Smooth muscle cell (in vitro differentiated cells): ENCODE data around the gene LRRC4. TPM values are rescaled to one million over a fixed set of nuclear protein-coding genes. Genes with fewer than 3 reads are reported as not detected.

Source experiments
- DNase-seq: peaks from one replicate; lab custom pipeline; 2025; ENCODE audit not compliant: unreplicated experiment; lab: John Stamatoyannopoulos, UW
- H2AFZ ChIP-seq: fragments of 200-600 bp; sonication (generic); 2 replicates; pipeline ENCODE4 v1.6.0; 2016; ENCODE audit warnings: antibody characterized with exemption, low read depth, mild to moderate bottlenecking
- H3F3A ChIP-seq: fragments of 200-600 bp; sonication (generic); 2 replicates; pipeline ENCODE4 v1.6.0; 2017; ENCODE audit warnings: antibody characterized with exemption, low read depth
- H3K27ac ChIP-seq: fragments of 200-600 bp; sonication (generic); 2 replicates; pipeline ENCODE4 v1.5.1; 2016; ENCODE audit warnings: low read depth, mild to moderate bottlenecking
- H3K27me3 ChIP-seq: fragments of 200-600 bp; sonication (generic); 2 replicates; pipeline ENCODE4 v1.6.1; 2016; ENCODE audit warnings: low read depth, mild to moderate bottlenecking
- H3K36me3 ChIP-seq: fragments of 200-600 bp; sonication (generic); 2 replicates; pipeline ENCODE4 v1.5.1; 2016; ENCODE audit warnings: low read depth
- H3K4me1 ChIP-seq: fragments of 200-600 bp; sonication (generic); 2 replicates; pipeline ENCODE4 v1.5.1; 2016; ENCODE audit warnings: low read depth
- H3K4me2 ChIP-seq: fragments of 200-600 bp; sonication (generic); 2 replicates; pipeline ENCODE4 v1.6.0; 2016; ENCODE audit warnings: mild to moderate bottlenecking
- H3K4me3 ChIP-seq: fragments of 200-600 bp; sonication (generic); 2 replicates; pipeline ENCODE4 v1.5.1; 2016; ENCODE audit warnings: mild to moderate bottlenecking
- H3K79me2 ChIP-seq: fragments of 200-600 bp; sonication (generic); 2 replicates; pipeline ENCODE4 v1.6.0; 2016; ENCODE audit warnings: low read depth, mild to moderate bottlenecking
- H3K9ac ChIP-seq: fragments of 200-600 bp; sonication (generic); 2 replicates; pipeline ENCODE4 v1.6.0; 2016; ENCODE audit warnings: low read depth
- H3K9me3 ChIP-seq: fragments of 200-600 bp; sonication (generic); replicated peaks from 2 replicates; pipeline ENCODE4 v1.5.1; 2016; ENCODE audit warnings: low read depth
- H4K20me1 ChIP-seq: fragments of 200-600 bp; sonication (generic); 2 replicates; pipeline ENCODE4 v1.6.0; 2016; ENCODE audit warnings: low read depth
- WGBS: methylation state at CpG from one replicate; pipeline ENCODE4 v1.1.7; 2016; ENCODE audit warnings: low lambda C conversion rate; 5-methylcytosine and 5-hydroxymethylcytosine counted together
- polyA plus RNA-seq: library from polyadenylated mRNA; unstranded; fragments of >200 nt; fragmentation: Nextera tagmentation; extraction: Ambion mirVana; gene quantifications from 2 replicates; pipeline ENCODE4 v1.2.1, GENCODE V29; 2016
- total RNA-seq: library from RNA; depleted of rRNA; stranded (reverse); fragments of >200 nt; gene quantifications from 2 replicates; pipeline ENCODE4 v1.2.3, GENCODE V29; 2014
- TF ChIP-seq, protein P1 (sequence below): fragments of 200-600 bp; sonication (generic); IDR thresholded peaks from 2 replicates; pipeline ENCODE4 v1.5.1; 2017; ENCODE audit warnings: borderline replicate concordance, mild to moderate bottlenecking, antibody characterized with exemption; ENCODE audit not compliant: insufficient read depth, poor library complexity, severe bottlenecking

The LRRC4 gene
- total and polyA plus RNA-seq, 2 experiments from 2014 or later, result not detected

- Histone ChIP-seq H3K36me3 (no peaks in the 10 kb centered on the region), H3K4me1 (no peaks in the 10 kb centered on the region), H3K4me2 (no peak overlapping the region), H2AFZ (no peak overlapping the region), H4K20me1 (peaks cover 100% of the 10 kb centered on the region), H3K9ac (no peak overlapping the region), H3K4me3 (no peak overlapping the region), H3K9me3 (no peaks in the 10 kb centered on the region), H3K27me3 (no peaks in the 10 kb centered on the region), H3K79me2 (no peaks in the 10 kb centered on the region), H3K27ac (no peak overlapping the region), H3F3A (no peaks in the 10 kb centered on the region)
- TF ChIP-seq, protein P1, sequence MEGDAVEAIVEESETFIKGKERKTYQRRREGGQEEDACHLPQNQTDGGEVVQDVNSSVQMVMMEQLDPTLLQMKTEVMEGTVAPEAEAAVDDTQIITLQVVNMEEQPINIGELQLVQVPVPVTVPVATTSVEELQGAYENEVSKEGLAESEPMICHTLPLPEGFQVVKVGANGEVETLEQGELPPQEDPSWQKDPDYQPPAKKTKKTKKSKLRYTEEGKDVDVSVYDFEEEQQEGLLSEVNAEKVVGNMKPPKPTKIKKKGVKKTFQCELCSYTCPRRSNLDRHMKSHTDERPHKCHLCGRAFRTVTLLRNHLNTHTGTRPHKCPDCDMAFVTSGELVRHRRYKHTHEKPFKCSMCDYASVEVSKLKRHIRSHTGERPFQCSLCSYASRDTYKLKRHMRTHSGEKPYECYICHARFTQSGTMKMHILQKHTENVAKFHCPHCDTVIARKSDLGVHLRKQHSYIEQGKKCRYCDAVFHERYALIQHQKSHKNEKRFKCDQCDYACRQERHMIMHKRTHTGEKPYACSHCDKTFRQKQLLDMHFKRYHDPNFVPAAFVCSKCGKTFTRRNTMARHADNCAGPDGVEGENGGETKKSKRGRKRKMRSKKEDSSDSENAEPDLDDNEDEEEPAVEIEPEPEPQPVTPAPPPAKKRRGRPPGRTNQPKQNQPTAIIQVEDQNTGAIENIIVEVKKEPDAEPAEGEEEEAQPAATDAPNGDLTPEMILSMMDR, result no peak
- WGBS, result 66% methylated on average over 5 of the region's 5 CpGs
- DNase-seq, result no peak
Observed at GRCh38 chr7:128067983-128068382, 36.7 kb upstream of the LRRC4 start.

GRCh38 chr7:128066858-128067257 lies 35.6 kb upstream of the LRRC4 start:
- Histone ChIP-seq H2AFZ (no peak overlapping the region), H3K4me2 (no peak overlapping the region), H3K9me3 (no peaks in the 10 kb centered on the region), H3K36me3 (no peaks in the 10 kb centered on the region), H4K20me1 (peaks cover 100% of the 10 kb centered on the region), H3K4me3 (no peak overlapping the region), H3K4me1 (peaks cover 3% of the 10 kb centered on the region), H3K79me2 (no peaks in the 10 kb centered on the region), H3F3A (no peaks in the 10 kb centered on the region), H3K27ac (no peak overlapping the region), H3K9ac (no peak overlapping the region), H3K27me3 (no peaks in the 10 kb centered on the region)
- WGBS, result 74% methylated on average over 5 of the region's 5 CpGs
- TF ChIP-seq, protein P1, result no peak
- DNase-seq, result no peak

DNA sequence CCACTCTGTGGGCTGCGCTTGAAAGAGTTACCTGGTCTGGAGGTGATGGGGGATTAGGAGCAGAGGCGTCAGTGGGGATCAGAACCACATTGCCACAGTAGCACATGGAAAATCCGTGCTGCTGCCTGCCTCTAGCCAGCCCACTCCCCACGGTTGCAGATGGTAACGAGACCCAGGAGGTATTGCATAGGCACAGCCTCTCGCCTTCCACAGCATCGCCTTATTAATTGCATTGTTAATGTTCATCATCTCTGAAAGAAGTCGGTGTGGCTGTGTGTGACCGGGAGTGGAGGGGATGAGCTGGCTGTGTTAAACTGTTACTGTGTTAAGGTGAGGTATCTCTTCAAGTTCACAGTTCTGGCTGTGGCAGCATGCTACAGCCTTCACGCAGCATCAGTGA lies 35.2 kb upstream of the LRRC4 start:
- WGBS, result 92% methylated on average over 10 of the region's 10 CpGs
- H3K4me2 ChIP-seq, result no peak overlapping the region
- H4K20me1 ChIP-seq, result peaks cover 100% of the 10 kb centered on the region
- TF ChIP-seq, protein P1, result no peak
- DNase-seq, result no peak
- no peak overlapping the region for H3K27ac ChIP-seq
- H3K4me1 ChIP-seq, result peaks cover 6% of the 10 kb centered on the region
- no peaks in the 10 kb centered on the region for H3K79me2 ChIP-seq
- no peak overlapping the region for H2AFZ ChIP-seq
- no peaks in the 10 kb centered on the region for H3K27me3 ChIP-seq
- no peaks in the 10 kb centered on the region for H3K36me3 ChIP-seq
- no peaks in the 10 kb centered on the region for H3F3A ChIP-seq
- no peak overlapping the region for H3K4me3 ChIP-seq
- H3K9ac ChIP-seq, result no peak overlapping the region
- no peaks in the 10 kb centered on the region for H3K9me3 ChIP-seq

- TF ChIP-seq, protein P1, result no peak
- Histone ChIP-seq H3K4me1 (peaks cover 6% of the 10 kb centered on the region), H3K4me3 (no peak overlapping the region), H3K27me3 (no peaks in the 10 kb centered on the region), H3K9me3 (no peaks in the 10 kb centered on the region), H3K27ac (no peak overlapping the region), H4K20me1 (peaks cover 100% of the 10 kb centered on the region), H3K4me2 (no peak overlapping the region), H3K79me2 (no peaks in the 10 kb centered on the region), H3K9ac (no peak overlapping the region), H3F3A (no peaks in the 10 kb centered on the region), H3K36me3 (no peaks in the 10 kb centered on the region), H2AFZ (no peak overlapping the region)
- no peak for DNase-seq
- 78% methylated on average over 6 of the region's 7 CpGs for WGBS
Observed at GRCh38 chr7:128065872-128066271, 34.6 kb upstream of the LRRC4 start.
